Activated T-cell treated with anti-CD3 and anti-CD28 coated beads, Interleukin-2, amount 50 U/mL, for 4 hours (primary cell): ENCODE measurements around the gene NRG3. TPM values are rescaled to one million over a fixed set of nuclear protein-coding genes. Genes with fewer than 3 reads are reported as not detected.

Experiments used
- ATAC-seq, 2 donors: fragments of 200-7000 bp; cut with Tn5 transposase; one replicate each; pipeline ENCODE4 v1.10.0; 2021
- DNase-seq: peaks from one replicate; pipeline ENCODE4 v3.0.0-alpha.2; 2020
- H3K27me3 Mint-ChIP-seq: one replicate; pipeline ENCODE4 v1.8.0; 2021; ENCODE audit warnings: low read depth, mixed read lengths
- H3K36me3 Mint-ChIP-seq: one replicate; pipeline ENCODE4 v1.8.0; 2022; ENCODE audit warnings: mixed read lengths; ENCODE audit not compliant: insufficient read depth
- H3K4me1 Mint-ChIP-seq: one replicate; pipeline ENCODE4 v1.8.0; 2021; ENCODE audit warnings: low read depth, mixed read lengths
- H3K4me3 Mint-ChIP-seq: one replicate; pipeline ENCODE4 v1.8.0; 2021; ENCODE audit warnings: mild to moderate bottlenecking, moderate library complexity, mixed read lengths
- H3K9me3 Mint-ChIP-seq: one replicate; pipeline ENCODE4 v1.8.0; 2021; ENCODE audit warnings: mixed read lengths
- total RNA-seq, 3 donors: library from RNA; stranded (reverse); gene quantifications; one replicate each; pipeline ENCODE4 v1.2.1, GENCODE V29; 2021

The NRG3 gene
- total RNA-seq, 3 donors from 2014 or later = not detected

GRCh38 chr10:82496114-82496513 is 621.1 kb downstream of the NRG3 start:
- Mint-ChIP-seq H3K27me3 (no peaks in the 10 kb centered on the region), H3K36me3 (no peaks in the 10 kb centered on the region), H3K4me1 (no peaks in the 10 kb centered on the region), H3K9me3 (peaks cover 14% of the 10 kb centered on the region), H3K4me3 (no peak overlapping the region)
- DNase-seq = no peak
- ATAC-seq = no peak

GRCh38 chr10:82497439-82497838 is 622.4 kb downstream of the NRG3 start:
- ATAC-seq = no peak
- Mint-ChIP-seq H3K9me3 (peaks cover 14% of the 10 kb centered on the region), H3K27me3 (no peaks in the 10 kb centered on the region), H3K36me3 (no peaks in the 10 kb centered on the region), H3K4me3 (no peak overlapping the region), H3K4me1 (no peaks in the 10 kb centered on the region)
- DNase-seq = no peak

GRCh38 chr10:82498976-82499375 is 624.0 kb downstream of the NRG3 start:
- DNase-seq (no peak), ATAC-seq (no peak)
- Mint-ChIP-seq H3K27me3 (no peaks in the 10 kb centered on the region), H3K36me3 (no peaks in the 10 kb centered on the region), H3K4me3 (no peak overlapping the region), H3K9me3 (peaks cover 14% of the 10 kb centered on the region), H3K4me1 (no peaks in the 10 kb centered on the region)

GRCh38 chr10:82505009-82505408 is 630.0 kb downstream of the NRG3 start:
- DNase-seq = no peak
- Mint-ChIP-seq H3K27me3 (no peaks in the 10 kb centered on the region), H3K4me3 (no peak overlapping the region), H3K36me3 (no peaks in the 10 kb centered on the region), H3K9me3 (peaks cover 6% of the 10 kb centered on the region), H3K4me1 (no peaks in the 10 kb centered on the region)
- no peak for ATAC-seq

DNA sequence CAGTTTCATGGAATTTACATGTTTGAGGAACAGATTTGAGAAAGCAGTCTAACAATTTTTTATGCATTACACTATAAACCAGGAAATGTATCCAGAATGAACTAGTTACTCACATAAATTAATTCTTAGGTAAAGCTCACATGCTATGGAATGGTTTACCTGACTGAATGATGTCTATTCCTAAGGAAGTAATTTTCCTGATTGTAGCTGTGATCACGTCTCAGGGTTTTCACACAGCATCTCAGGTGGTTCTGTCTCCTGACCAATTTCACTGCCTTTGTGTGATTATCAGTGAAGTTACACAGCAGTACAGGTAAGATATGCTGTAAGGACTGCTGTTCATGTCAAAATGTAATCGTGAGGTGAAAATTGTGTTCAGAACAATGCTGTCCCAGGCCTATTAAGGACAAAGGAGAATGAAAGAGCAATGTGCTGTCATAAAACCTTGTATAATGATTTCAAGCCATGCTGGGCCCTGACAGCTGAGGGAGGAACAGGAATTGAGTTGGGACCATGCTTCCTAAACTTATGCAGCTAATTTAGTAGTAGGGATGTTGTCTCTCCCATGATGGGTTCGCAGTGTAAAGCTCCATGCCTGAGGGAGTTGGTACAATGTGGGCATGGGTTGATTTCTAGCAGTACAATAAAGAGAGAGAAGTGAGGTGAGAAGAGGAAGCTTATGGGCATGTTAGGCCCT is 631.8 kb downstream of the NRG3 start:
- no peaks in the 10 kb centered on the region for H3K36me3 Mint-ChIP-seq
- no peak for ATAC-seq
- no peak for DNase-seq
- H3K9me3 Mint-ChIP-seq = peaks cover 12% of the 10 kb centered on the region
- no peaks in the 10 kb centered on the region for H3K27me3 Mint-ChIP-seq
- no peak overlapping the region for H3K4me3 Mint-ChIP-seq
- H3K4me1 Mint-ChIP-seq = no peaks in the 10 kb centered on the region

GRCh38 chr10:82515256-82515655 is 640.3 kb downstream of the NRG3 start:
- Mint-ChIP-seq H3K27me3 (no peaks in the 10 kb centered on the region), H3K9me3 (peaks cover 14% of the 10 kb centered on the region), H3K36me3 (no peaks in the 10 kb centered on the region), H3K4me3 (no peak overlapping the region), H3K4me1 (no peaks in the 10 kb centered on the region)
- ATAC-seq (no peak), DNase-seq (no peak)

DNA sequence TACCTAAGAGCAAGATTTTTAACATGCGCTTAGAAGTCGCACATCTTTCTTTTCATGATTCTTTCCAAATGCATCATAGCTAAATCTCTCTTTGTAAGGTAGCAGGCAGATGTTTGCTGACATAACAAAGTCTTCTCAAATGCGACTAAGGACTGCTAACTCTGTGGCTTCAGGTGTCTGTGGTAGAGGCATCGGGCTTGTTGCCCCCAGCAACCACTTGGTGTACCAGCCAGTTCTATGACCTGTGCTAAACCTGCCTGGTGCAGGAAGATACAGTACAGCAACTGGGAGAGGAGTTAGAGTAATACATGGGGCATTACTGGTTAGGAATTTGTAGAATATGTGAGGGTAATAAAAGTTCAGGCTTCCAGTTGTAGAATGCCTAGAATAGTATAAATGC is 654.1 kb downstream of the NRG3 start:
- Mint-ChIP-seq H3K36me3 (no peaks in the 10 kb centered on the region), H3K4me1 (no peaks in the 10 kb centered on the region), H3K27me3 (no peaks in the 10 kb centered on the region), H3K9me3 (peaks cover 13% of the 10 kb centered on the region), H3K4me3 (no peak overlapping the region)
- ATAC-seq (no peak), DNase-seq (no peak)

GRCh38 chr10:82535457-82535856 is 660.5 kb downstream of the NRG3 start:
- Mint-ChIP-seq H3K9me3 (peaks cover 10% of the 10 kb centered on the region), H3K4me3 (no peak overlapping the region), H3K4me1 (no peaks in the 10 kb centered on the region), H3K36me3 (no peaks in the 10 kb centered on the region), H3K27me3 (no peaks in the 10 kb centered on the region)
- no peak for DNase-seq
- ATAC-seq = no peak

- H3K4me1 Mint-ChIP-seq = no peaks in the 10 kb centered on the region
- peaks cover 11% of the 10 kb centered on the region for H3K9me3 Mint-ChIP-seq
- ATAC-seq = no peak
- DNase-seq = no peak
- no peak overlapping the region for H3K4me3 Mint-ChIP-seq
- H3K36me3 Mint-ChIP-seq = no peaks in the 10 kb centered on the region
- no peaks in the 10 kb centered on the region for H3K27me3 Mint-ChIP-seq
Observed at GRCh38 chr10:82536668-82537067, 661.7 kb downstream of the NRG3 start.

DNA sequence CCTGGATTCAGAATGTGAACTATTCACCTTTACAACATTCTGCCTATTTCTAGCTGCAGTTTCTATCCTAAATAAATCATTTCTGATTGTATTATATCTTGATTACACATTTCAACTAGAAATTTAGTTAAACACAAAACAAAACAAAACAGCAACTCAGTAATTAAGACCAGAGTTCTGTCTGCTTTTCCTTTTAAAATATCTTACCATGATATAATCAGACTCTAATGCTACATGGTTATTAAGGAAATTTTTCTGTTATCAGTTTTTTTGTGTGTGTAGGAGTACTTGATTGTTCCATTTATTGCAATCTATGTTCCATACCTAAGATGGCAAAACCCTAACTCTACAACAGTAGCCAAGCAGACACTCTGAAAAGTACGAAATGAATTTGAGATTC is 663.3 kb downstream of the NRG3 start:
- ATAC-seq (no peak), DNase-seq (no peak)
- Mint-ChIP-seq H3K36me3 (no peaks in the 10 kb centered on the region), H3K4me1 (no peaks in the 10 kb centered on the region), H3K9me3 (peaks cover 9% of the 10 kb centered on the region), H3K4me3 (no peak overlapping the region), H3K27me3 (no peaks in the 10 kb centered on the region)

- Mint-ChIP-seq H3K4me3 (no peak overlapping the region), H3K9me3 (peaks cover 16% of the 10 kb centered on the region), H3K36me3 (no peaks in the 10 kb centered on the region), H3K4me1 (no peaks in the 10 kb centered on the region), H3K27me3 (no peaks in the 10 kb centered on the region)
- DNase-seq = no peak
- no peak for ATAC-seq
Observed at GRCh38 chr10:82543631-82544030, 668.6 kb downstream of the NRG3 start.

DNA sequence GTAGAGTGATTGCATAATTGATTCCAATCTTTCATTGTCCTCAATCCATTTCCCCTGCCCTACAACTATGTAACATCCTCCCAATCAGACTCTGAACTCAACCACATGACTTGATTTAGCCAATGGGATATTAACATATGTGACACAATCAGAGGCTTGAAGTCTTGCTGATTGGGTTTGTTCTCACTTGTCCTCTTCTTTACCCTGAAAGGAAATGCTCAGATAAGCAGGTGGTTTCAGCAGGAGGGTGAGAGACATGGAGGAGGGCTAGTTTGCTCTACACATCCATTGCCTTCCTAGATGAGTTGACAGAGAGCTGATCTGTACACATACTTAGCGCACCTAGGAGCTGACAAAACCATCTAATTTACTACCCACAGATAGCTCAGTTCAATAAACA is 669.4 kb downstream of the NRG3 start:
- Mint-ChIP-seq H3K27me3 (no peaks in the 10 kb centered on the region), H3K36me3 (no peaks in the 10 kb centered on the region), H3K4me1 (no peaks in the 10 kb centered on the region), H3K4me3 (no peak overlapping the region), H3K9me3 (peaks cover 16% of the 10 kb centered on the region)
- DNase-seq (no peak), ATAC-seq (no peak)

GRCh38 chr10:82551506-82551905 is 676.5 kb downstream of the NRG3 start:
- DNase-seq = no peak
- Mint-ChIP-seq H3K9me3 (peaks cover 10% of the 10 kb centered on the region), H3K36me3 (no peaks in the 10 kb centered on the region), H3K4me3 (no peak overlapping the region), H3K4me1 (no peaks in the 10 kb centered on the region), H3K27me3 (no peaks in the 10 kb centered on the region)
- ATAC-seq = no peak

GRCh38 chr10:82552267-82552666 is 677.3 kb downstream of the NRG3 start:
- no peaks in the 10 kb centered on the region for H3K27me3 Mint-ChIP-seq
- ATAC-seq (no peak), DNase-seq (no peak)
- H3K9me3 Mint-ChIP-seq = peaks cover 7% of the 10 kb centered on the region
- no peak overlapping the region for H3K4me3 Mint-ChIP-seq
- H3K36me3 Mint-ChIP-seq = no peaks in the 10 kb centered on the region
- H3K4me1 Mint-ChIP-seq = no peaks in the 10 kb centered on the region

- no peak overlapping the region for H3K4me3 Mint-ChIP-seq
- no peaks in the 10 kb centered on the region for H3K36me3 Mint-ChIP-seq
- H3K27me3 Mint-ChIP-seq = no peaks in the 10 kb centered on the region
- DNase-seq (no peak), ATAC-seq (no peak)
- no peaks in the 10 kb centered on the region for H3K4me1 Mint-ChIP-seq
- peaks cover 7% of the 10 kb centered on the region for H3K9me3 Mint-ChIP-seq
Observed at GRCh38 chr10:82554381-82554780, 679.4 kb downstream of the NRG3 start.
